ENCODE measurements around the gene NBAS. TPM values are rescaled to one million over a fixed set of nuclear protein-coding genes. Genes with fewer than 3 reads are reported as not detected.

The NBAS gene
- 118 and 131 TPM in 2 replicates for total RNA-seq

DNA sequence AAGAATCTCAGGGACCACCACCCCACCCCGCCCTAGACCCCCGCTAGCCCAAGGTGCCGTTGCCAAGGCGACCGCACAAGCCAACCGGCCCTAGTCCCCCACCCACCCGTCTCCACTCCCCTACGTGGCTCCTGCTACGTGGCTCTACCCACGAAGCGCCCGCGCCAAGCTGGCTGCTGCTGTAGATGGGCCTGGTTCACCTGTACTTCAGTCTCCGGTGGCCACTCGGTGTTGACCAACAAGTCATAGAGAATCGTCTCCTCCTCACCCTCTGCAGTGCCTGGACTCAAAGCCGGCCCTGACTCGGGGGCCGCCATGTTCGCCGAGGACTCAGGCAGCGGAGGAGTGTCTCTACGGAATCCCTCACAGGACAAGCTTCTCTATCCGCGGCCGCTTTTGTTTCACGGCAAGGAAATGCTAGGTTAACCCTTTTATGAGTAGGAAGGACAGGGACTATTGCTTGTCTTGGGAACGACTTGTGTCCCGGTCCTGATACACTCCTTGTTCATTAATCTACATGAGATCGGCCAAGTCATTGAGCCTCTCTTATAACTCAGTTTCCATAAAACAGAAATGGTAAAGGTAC, at the start of gene NBAS:
TSS of gene NBAS (minus strand) at position 347 of the 586 bp plus-strand sequence. CDS start at position 317, 30 bp downstream.

DNA sequence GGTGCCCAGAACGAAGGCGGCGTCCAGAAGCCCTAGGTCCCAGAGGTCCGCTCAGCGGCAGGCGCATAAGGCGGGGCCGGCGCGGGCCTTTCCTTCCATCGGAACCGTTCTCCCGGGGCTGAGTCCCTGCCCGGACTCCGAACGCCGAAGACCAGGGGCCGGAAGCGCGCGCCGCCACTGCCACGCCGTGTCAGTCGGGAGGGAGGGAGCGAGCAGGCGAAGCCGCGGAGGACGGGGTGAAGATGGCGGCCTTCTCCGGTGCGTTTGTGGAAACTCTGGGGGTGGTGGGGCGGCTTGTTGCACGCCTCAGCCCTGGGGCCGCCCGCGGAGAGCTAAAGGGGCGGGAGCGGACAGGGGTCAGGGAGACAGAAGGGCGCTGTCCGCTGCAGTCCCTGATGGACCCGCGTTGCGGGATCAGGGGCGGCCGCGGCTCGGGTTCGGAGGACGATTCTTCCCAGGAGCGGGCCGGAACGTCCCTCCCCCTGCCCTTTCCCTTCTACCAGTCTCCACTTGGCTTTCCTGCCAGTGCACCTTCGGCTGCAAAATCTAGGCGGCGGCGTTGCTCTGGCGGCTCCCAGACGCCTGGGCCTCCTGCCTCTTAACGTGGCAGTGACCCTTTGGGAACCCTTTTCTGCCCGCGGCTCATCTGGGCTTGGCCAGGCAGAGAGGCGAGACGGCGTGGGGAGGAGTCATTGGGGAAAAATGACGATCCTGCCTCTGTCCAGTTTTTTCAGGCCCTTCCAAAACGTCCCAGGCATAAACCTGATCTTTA, 30.7 kb upstream of the NBAS start, which contains the start of gene DDX1:
TSS of gene DDX1 (plus strand) at position 177 of the 772 bp plus-strand sequence. CDS start at position 243, 66 bp downstream.

Other genes starting within 250 kb of the NBAS start
- gene DDX1, start 30.5 kb upstream of the NBAS start, total RNA-seq: 58.7 and 69.1 TPM in 2 replicates